HL-60 (cell line): Measurements from ENCODE around the gene INPP4B.

Source experiments
- CTCF ChIP-seq: IDR thresholded peaks from one replicate; pipeline ENCODE4 v1.5.1; 2011; ENCODE audit warnings: low read length, control low read depth, inconsistent platforms; ENCODE audit not compliant: insufficient read depth
- GABPA ChIP-seq: IDR thresholded peaks from 2 replicates; pipeline ENCODE4 v1.6.1; 2012; ENCODE audit warnings: low read depth
- POLR2AphosphoS5 ChIP-seq: IDR thresholded peaks from 2 replicates; pipeline ENCODE4 v1.6.1; 2012; ENCODE audit warnings: low read depth
- SPI1 ChIP-seq: IDR thresholded peaks from 2 replicates; pipeline ENCODE4 v1.6.1; 2012; ENCODE audit warnings: low read depth, mild to moderate bottlenecking, borderline replicate concordance
- TF ChIP-seq, protein P1 (sequence below): IDR thresholded peaks from 2 replicates; pipeline ENCODE4 v1.6.1; 2012; ENCODE audit warnings: low read depth; ENCODE audit not compliant: insufficient replicate concordance

DNA sequence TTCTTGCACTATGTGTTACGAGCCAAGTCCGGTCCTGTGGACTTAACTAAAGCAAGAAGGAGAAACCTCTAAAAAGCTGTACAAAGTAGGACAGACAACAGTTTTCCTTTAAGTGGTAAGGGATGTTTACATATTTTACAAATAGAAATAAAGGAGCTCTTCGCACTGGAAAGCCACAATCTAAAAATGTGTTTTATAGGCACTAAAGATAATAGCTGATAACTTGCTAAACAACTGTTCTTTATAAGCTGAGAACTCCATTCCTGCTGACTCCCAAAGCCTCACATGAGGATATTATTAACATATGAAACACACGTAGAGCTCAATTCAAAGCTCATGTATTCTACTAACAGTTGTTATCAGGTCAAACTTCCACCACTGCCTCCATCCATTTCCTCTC is 519.9 kb downstream of the INPP4B start:
- TF ChIP-seq CTCF (no peak), POLR2AphosphoS5 (no peak), GABPA (no peak), SPI1 (no peak)
- TF ChIP-seq, protein P1, sequence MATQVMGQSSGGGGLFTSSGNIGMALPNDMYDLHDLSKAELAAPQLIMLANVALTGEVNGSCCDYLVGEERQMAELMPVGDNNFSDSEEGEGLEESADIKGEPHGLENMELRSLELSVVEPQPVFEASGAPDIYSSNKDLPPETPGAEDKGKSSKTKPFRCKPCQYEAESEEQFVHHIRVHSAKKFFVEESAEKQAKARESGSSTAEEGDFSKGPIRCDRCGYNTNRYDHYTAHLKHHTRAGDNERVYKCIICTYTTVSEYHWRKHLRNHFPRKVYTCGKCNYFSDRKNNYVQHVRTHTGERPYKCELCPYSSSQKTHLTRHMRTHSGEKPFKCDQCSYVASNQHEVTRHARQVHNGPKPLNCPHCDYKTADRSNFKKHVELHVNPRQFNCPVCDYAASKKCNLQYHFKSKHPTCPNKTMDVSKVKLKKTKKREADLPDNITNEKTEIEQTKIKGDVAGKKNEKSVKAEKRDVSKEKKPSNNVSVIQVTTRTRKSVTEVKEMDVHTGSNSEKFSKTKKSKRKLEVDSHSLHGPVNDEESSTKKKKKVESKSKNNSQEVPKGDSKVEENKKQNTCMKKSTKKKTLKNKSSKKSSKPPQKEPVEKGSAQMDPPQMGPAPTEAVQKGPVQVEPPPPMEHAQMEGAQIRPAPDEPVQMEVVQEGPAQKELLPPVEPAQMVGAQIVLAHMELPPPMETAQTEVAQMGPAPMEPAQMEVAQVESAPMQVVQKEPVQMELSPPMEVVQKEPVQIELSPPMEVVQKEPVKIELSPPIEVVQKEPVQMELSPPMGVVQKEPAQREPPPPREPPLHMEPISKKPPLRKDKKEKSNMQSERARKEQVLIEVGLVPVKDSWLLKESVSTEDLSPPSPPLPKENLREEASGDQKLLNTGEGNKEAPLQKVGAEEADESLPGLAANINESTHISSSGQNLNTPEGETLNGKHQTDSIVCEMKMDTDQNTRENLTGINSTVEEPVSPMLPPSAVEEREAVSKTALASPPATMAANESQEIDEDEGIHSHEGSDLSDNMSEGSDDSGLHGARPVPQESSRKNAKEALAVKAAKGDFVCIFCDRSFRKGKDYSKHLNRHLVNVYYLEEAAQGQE: no peak
